ENCODE measurements around the gene MYPOP. TPM values are rescaled to one million over a fixed set of nuclear protein-coding genes. Genes with fewer than 3 reads are reported as not detected.

MYPOP gene
- total and polyA plus RNA-seq, 9 of the 15 experiments (the other 6 are each of a cell fraction or from before 2014, with no cell fraction given) = 0.32 to 7.6 (median 1.6) TPM

GRCh38 chr19:45887200-45887710, 15.2 kb downstream of the MYPOP start (continued):
- TF ChIP-seq, protein P1, sequence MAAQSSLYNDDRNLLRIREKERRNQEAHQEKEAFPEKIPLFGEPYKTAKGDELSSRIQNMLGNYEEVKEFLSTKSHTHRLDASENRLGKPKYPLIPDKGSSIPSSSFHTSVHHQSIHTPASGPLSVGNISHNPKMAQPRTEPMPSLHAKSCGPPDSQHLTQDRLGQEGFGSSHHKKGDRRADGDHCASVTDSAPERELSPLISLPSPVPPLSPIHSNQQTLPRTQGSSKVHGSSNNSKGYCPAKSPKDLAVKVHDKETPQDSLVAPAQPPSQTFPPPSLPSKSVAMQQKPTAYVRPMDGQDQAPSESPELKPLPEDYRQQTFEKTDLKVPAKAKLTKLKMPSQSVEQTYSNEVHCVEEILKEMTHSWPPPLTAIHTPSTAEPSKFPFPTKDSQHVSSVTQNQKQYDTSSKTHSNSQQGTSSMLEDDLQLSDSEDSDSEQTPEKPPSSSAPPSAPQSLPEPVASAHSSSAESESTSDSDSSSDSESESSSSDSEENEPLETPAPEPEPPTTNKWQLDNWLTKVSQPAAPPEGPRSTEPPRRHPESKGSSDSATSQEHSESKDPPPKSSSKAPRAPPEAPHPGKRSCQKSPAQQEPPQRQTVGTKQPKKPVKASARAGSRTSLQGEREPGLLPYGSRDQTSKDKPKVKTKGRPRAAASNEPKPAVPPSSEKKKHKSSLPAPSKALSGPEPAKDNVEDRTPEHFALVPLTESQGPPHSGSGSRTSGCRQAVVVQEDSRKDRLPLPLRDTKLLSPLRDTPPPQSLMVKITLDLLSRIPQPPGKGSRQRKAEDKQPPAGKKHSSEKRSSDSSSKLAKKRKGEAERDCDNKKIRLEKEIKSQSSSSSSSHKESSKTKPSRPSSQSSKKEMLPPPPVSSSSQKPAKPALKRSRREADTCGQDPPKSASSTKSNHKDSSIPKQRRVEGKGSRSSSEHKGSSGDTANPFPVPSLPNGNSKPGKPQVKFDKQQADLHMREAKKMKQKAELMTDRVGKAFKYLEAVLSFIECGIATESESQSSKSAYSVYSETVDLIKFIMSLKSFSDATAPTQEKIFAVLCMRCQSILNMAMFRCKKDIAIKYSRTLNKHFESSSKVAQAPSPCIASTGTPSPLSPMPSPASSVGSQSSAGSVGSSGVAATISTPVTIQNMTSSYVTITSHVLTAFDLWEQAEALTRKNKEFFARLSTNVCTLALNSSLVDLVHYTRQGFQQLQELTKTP (IDR thresholded peaks at IDR 0.05; ENCODE audit: low read depth in 1 of 2, partially characterized antibody in 2 of 2) = no peak
- TF ChIP-seq RCOR1 (IDR thresholded peaks at IDR 0.05; ENCODE audit: borderline replicate concordance in 1 of 2, low read depth in 2 of 2, low read length in 2 of 2) (peak; percentile 63 to 76; a peak in 2 of 4 replicates), POLR2G (IDR thresholded peaks at IDR 0.05; ENCODE audit: low read depth, low read length) (no peak), BRF1 (IDR thresholded peaks at IDR 0.05; ENCODE audit: borderline replicate concordance, extremely low read depth, insufficient read length) (no peak), GABPA (tag; conservative IDR thresholded peaks at IDR 0.05; ENCODE audit: low read depth) (no peak), CSDE1 (IDR thresholded peaks at IDR 0.05) (no peak), E2F3 (CRISPR knock-in tag; IDR thresholded peaks at IDR 0.05) (0 out of 2 replicates have a peak, but pooled peaks have one; percentile 60), MITF (IDR thresholded peaks at IDR 0.05) (no peak), SIN3B (IDR thresholded peaks at IDR 0.05; ENCODE audit: low read depth) (no peak), POLR2B (IDR thresholded peaks at IDR 0.05; ENCODE audit: low read depth, partially characterized antibody) (no peak), CHD1 (IDR thresholded peaks at IDR 0.05; ENCODE audit: low read length) (no peak), FOXJ2 (tag; IDR thresholded peaks at IDR 0.05) (no peak), PHB2 (IDR thresholded peaks at IDR 0.05; ENCODE audit: low read depth) (no peak), TSHZ1 (CRISPR knock-in tag; IDR thresholded peaks at IDR 0.05) (no peak), KLF6 (CRISPR knock-in tag; IDR thresholded peaks at IDR 0.05; ENCODE audit: borderline replicate concordance) (no peak), ZFP1 (CRISPR knock-in tag; IDR thresholded peaks at IDR 0.05) (no peak), RBFOX2 (IDR thresholded peaks at IDR 0.05; ENCODE audit: low read depth, low read length) (no peak)
- TF ChIP-seq, protein P2, sequence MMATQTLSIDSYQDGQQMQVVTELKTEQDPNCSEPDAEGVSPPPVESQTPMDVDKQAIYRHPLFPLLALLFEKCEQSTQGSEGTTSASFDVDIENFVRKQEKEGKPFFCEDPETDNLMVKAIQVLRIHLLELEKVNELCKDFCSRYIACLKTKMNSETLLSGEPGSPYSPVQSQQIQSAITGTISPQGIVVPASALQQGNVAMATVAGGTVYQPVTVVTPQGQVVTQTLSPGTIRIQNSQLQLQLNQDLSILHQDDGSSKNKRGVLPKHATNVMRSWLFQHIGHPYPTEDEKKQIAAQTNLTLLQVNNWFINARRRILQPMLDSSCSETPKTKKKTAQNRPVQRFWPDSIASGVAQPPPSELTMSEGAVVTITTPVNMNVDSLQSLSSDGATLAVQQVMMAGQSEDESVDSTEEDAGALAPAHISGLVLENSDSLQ (IDR thresholded peaks at IDR 0.05) = no peak
